Measurements from ENCODE around the gene NTM.

NTM gene

DNA sequence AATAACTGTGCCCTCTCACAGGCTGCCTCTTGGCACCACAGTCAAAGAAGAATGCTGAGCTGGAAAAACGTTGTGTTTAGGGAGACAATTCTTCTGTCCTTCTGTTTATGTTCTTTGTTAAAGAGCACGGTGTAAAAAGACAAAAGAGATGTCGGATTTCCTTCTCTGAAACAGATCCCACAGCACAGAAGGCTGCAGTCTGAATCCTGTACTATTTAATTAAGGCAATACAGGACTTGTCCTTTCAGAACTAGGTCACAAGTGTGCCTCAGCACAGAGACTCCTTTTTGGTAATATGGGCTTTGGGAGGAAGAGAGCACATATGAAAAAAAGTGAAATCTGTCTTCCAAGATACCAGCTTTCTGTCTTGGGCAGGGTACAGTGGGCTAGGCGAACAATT is 201.2 kb downstream of the NTM start:
- no peak for DNase-seq

DNA sequence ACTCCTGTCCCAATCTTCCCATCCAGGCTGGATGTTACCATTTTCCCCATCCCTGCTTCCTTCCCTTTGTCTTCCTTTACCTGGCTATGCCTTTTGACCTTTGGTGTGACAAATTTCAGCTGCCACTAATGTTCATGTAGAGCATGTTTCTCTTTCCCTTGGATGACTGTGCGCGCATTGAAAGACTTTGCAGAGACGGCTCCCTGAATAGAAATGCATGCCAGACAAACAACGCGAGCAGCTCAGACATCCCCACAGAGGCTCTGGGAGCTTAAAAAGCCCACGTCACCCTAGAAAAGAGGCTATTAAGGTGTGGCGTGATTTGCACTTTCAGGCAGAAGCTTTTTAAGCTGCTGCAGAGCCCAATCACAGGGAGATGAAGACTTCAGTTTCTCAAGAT is 202.0 kb downstream of the NTM start:
- DNase-seq = no peak

DNA sequence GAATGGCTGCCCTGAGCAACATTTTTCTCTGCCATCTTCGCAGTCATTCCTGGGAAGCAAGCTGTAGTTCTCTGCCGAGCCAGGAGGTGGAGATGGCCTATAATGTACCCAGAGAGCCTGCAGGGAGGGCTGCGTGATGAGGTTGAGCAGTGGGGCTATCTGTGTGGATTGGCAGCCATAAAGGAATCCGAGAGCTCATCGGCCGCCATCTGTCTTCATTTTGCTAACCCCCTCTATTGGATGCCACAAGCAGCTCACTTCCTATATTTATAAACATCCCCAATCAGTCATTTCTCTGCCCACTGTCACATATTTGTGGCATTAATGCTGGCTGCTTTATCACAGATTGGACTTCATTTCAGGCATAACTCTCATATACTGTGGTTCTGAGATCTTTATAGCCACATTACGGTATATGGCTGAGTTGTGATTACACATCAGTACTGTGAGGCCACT is 209.5 kb downstream of the NTM start:
- no peak for DNase-seq

DNA sequence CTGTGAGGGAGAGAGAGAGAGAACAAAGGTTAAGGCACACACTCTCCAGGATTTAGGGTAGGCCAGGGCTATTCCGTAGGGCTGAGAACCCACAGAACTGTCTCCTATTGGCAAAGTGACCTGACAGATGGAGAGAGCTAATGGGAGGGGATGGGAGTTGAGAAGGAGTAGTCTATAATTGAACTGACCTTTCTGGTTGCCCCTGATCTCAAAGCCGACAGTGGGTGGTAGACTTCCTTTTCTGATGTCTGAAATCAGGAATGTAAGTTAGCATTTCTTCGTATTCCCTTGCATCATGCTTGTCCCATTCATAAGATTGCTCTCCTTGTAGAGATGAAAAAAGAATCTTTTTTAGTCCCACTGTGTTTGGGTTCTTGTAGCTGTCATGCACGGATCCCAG is 210.1 kb downstream of the NTM start:
- DNase-seq = no peak

DNA sequence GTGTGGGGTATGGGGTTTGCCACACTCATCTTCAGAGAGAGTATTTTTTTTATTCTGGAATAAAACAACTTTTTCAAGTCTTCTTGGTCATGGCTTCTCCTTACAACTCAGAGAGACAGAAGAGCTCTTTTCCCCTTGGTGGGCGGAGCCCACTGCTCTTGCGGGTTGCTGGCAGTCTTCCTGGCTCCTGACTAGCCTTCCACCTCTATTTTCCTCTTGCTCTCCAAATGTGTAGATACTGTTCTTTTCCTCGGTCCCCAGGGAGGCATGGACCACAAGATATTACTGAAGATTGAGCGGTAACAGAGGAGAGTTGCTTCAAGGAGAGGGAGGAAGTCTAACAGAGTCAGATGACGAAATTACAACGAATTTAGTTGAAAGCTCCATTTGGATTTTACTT is 210.6 kb downstream of the NTM start:
- no peak for DNase-seq

DNA sequence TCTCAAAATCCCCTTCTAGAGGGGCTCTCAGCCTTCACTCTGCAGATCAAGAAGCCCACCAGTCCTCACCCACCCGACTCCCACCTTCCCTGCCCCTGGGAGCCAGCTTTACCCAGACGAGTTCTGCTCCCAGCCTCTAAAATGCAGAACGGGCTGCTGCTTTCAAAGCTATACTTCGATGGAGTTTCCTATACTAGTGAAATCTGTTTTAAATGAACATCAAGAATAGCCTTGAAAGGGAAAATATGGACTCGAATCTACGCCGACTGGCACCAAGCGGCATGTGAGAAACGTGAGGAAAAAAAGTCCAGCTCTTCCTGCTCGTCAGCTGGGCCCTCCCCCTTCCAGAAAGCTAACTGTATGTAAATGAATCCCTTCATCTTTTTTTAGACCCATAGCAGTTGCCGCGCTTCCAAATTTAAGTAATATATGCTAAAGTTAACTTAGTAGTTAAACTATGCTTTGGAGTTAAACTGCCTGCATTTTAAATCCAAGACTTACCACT is 211.7 kb downstream of the NTM start:
- DNase-seq = no peak

DNA sequence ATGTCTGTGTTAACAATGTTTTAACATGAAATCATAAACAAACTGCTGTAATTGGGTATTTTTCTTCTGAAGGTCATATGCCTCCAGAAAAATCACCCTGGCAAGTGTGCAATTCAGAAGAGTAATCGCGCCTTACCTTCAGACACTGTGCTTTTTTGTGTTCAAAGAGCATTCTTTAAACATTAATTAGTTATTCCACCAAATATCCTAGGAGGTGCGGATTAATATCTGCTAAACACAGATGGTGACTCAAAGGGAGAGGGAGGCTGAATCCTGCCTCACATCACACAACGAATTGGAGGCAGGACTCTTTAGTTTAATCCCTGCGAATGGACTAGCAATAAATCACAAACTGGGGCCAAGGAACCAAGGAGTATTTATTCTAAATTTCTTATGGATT is 213.0 kb downstream of the NTM start:
- no peak for DNase-seq

DNA sequence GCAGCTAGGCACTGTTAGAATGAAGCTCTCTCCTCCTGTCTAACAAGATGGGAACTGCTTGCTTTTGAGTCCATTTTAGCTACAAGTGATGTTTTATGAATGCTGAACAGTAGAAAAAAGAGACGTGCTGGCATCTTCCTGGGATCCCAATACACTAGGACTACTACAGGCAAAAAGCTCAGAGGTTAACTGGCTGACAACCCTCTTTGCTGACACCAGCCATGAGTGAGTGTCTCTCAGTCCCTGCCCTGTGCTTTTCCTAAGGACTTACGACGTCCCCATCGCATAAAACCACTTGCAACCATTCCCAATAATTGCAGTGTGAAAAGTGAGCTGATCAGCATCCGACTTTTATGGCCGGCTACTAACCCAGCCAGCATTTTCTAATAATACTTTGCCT is 213.5 kb downstream of the NTM start:
- DNase-seq = no peak

DNA sequence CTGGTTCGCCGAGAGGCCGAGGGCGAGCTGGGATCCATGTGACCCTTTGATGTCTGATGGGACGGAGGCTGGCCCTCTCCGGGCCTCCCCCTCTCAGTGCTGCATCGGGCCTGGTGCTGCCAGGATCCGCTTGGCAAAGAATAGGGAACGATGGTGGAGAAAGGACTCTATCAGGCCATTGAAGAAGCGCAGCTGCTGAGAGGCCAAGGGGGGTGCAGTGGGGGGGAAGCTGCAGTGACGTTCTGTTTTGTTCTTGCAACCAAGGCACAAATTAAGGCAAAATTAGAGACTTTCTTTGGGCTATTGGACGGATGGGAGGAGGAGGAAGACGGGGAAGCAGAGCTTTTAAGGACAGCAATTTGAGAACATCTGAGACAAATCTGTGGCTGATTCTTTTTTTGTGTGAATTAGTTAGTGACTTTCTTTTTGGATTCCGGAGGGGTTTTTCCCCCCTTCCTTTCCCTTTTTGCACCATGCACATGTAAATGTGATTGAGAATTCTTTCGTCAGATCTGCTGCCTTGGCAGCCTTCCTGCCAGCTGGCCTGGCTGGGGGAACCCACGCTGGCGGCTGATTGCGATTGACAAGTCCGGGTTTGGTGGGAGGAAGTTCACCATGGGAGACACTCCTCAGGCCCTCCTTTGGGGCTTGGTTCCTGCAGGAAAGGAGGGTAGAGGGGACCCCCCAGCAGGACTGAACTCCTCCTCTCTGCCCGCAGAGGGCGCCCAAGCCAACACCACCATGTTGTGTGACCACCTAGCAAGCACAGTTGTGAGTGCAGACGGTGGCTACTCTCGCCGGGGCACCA is 214.6 kb downstream of the NTM start:
- DNase-seq = no peak

DNA sequence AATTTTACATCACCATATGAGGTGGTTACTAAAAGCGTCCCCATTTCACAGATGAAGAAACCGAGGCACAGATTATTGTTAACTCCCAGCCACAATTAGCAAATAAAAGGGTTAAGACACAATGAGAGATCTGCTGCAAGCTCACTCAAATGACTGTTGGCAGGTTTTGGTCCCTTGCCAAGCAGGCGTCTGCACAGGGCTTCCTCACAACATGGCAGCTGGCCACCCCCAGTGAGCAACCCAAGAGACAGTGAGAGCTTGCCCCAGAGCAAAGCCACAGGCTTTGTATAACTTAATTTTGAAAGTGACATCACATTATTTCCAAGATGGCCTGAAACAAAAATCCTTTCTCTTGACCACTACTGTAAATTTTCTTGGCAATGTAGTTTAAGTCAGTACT is 217.6 kb downstream of the NTM start:
- DNase-seq = no peak

DNA sequence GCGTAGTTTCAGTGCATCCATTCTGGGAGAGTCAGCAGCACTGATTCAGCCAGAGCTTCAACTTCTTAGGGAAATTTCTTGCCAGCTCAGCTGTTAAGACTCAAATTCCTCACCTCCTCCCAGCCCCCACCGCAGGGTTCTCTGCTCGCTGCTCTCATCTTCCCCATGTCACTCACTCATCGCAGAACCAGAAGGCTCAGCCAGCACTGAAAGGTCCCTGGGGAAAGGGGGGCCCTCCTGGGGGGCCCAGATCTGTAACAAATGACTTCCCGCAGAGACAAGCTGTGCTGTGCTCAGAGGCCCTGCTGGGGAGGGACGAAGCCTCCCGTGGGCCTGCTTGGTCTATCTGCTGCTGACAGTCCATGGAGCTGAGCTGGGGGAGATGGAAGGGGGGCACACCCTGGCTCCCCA is 220.6 kb downstream of the NTM start:
- DNase-seq = no peak

DNA sequence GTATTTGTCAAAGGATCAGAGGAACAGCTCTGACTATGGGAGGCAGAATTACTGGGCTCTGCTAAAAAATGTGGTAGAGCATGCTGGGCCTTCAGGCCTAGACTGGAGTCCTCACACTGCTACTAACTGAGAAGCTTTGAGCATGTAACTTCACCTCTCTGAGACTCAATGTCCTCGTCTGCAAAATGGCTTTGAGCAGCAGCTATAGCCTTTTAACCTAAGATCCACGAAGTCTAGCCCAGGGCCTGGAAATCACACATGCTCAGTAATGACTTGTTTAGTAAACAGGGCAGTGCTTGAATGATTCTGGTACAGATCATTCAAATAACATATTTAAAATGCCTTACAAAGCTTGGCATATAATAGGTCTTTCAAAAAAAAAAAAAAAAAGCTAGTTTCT is 221.7 kb downstream of the NTM start:
- DNase-seq = no peak

DNA sequence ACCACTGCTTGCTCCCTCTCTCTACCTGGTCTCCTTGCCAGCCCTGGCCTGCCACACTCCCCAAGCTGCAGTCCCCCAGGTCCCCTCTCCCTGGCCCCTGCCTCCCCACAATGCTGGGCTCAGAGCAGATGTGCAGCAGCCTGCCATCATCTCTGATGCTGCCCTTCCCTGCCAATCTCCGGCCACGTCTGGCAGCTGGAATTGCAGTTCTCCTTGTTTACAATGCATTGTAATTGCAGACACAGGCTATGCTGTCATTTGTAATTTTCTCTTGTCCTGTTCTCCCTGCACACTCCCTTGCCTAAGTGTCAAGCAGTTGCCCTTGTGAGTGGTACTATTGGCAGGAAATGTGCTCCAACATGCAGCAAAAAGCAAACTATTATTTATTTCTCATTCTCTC is 222.3 kb downstream of the NTM start:
- DNase-seq = no peak

DNA sequence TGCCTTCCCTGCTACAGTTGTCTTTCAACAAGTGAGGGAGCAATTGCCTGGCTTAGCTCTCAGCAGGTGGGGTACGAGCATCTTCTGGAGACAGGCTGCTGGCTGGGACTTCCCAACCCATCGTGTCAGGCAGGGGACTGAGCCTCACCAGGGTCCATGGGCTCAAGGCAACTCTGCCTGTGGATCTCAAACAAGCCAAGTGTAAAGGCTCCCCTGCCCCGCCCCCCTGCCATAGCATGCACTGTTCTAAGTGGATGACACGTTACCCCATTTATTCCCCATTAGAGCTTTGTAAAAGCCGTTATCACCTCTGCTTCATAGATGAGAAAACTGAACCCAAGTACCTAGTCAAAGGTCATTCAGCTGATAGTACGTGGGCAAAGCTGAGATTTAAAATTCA is 222.9 kb downstream of the NTM start:
- DNase-seq = no peak

DNA sequence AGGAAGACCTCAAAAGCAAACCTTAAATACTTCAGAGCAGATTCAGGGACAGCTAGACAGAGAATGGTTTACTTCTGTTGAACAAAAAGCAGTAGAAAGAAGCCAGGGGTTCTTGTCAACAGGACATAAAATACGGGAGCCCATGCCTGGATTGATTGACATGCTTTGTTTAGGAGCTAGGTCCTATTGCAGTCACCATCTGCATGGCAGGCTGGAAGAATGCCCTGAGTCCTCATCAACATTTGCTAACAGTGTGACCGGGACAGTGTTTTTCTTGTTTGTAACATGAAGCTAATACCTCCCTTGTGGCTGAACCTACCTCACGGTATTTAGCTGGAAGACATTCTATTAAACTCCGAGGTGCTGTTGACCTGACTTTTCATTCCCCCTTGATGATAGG is 225.4 kb downstream of the NTM start:
- no peak for DNase-seq

DNA sequence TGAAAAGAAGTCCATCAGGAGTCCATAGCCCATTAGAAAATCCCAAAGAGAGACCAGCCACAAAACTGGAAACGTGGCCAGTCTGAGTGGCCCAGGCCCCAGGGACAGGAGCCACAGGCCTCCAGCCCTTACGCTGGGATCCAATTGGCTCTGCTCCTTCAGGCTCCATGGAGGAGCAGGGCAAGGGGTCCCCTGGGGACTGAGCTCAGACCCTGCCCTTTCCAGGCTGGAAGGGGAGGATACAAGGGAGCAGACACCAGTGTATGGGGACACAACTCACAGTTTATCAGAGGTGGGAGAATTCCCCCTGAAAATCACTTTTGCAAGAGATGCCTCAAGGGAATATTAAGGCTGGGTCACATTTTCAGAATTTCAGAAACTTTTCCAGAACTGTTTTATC is 227.5 kb downstream of the NTM start:
- no peak for DNase-seq

DNA sequence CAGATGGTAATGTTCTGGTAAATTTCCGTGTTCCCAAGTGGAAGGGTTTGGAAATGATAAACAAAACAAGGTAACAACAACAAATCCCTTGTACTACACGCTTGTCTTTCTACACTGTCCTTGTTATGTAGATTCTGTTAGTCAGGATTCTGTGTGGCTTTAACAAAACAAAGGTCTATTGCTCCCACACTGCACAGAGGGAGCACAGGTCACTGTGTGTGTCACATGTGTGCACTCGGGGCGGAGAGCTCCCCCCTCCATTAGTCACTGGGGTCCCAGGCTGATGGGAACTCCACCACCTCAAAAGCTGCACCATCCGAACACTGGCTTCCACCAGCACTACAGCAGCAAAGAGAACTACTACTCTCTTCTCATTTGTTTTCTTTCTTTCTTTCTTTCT is 227.9 kb downstream of the NTM start:
- no peak for DNase-seq

DNA sequence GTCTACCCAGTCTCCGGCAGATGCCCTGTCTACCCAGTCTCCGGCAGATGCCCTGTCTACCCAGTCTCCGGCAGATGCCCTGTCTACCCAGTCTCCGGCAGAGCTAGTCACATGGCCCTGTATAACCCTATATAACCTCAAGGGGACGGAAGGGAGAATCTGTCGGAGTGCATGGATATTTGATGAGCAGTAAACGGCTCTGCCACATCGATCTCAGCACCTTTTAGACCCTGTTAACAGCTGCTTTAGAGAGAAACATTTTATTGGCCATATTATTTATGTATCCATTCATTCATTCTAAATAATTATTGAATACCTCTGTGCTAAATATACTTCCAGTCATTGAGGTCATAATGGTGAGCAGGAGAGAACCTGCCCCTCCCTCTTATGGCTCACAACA is 228.9 kb downstream of the NTM start:
- no peak for DNase-seq

DNA sequence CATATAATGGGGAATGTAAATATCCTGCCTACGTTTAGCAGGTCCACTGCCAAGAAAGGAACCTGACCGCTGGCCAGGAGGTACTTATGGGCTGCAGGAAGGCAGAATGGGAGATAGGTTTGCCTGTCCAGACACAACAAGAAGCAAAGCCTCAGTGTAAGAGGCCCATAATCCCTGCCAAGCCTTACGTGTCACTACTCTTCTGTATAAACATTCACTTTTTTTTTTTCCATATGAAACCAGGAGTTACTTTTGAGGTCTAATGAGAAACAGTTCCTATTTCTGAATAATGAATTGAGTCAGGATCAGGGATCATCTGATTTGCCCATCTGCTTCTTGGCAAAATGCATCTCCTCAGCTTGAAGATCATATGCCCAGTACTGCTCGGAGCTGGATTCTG is 230.2 kb downstream of the NTM start:
- DNase-seq = no peak

DNA sequence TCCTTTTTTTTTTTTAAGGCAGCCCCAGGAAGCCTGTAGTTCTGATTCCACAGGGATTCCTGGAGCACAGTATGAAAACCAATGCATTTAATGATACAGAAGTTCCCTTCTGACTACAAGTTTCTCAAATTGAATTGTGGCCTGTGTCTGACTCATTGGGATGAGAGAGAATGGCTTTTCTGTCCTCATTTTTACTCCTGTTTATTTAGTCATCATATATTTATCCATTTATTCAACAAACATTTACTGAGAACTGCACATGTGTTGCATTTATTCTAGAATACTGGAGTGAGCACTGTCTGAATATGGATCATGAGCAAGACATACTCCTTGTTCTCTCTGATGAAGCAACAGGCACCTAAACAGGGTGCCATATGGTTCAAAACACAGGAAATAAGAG is 231.2 kb downstream of the NTM start:
- no peak for DNase-seq

DNA sequence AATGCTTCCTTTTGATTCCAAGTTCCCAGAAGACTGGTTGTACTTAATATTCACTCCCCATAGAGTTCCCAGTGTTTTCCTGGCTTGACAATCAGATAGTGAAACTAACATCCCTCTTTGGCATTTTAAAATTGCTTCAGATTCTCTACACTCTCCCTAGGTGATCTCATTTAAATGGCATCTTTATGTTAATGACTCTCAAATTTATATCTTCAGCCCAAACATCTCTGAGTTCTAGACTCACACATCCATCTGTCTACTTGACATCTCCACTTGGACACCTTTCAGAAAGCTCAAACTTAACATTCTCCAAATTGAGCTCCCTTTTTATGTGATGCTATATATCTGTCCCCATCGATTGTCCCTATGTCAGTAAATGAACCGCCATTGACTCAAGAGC is 232.0 kb downstream of the NTM start:
- DNase-seq = no peak

DNA sequence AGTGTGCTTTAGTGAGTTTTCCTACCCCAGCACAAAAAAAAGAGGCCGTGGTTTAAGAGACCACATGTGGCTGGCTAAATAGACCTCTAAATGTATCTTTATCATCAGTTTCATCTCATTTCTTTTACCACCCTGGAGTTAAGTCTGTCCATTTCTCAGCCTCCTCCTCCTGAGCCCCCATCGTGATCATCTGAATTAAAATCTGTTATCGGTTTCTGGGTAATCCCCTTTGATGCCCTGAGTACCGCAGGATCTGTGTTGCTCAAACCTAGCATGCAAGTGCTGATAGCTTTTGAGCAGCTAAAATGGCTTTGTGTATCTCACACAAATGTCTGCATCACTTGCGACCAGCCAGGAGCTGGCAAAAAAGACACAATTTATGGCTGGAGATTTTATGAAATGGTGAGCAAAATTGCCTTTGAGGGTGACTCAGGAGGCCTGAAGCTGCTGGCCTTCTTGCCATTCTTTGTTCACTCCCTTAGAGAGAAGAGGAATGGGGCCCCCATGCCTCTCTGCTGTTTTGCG is 236.5 kb downstream of the NTM start:
- no peak for DNase-seq

DNA sequence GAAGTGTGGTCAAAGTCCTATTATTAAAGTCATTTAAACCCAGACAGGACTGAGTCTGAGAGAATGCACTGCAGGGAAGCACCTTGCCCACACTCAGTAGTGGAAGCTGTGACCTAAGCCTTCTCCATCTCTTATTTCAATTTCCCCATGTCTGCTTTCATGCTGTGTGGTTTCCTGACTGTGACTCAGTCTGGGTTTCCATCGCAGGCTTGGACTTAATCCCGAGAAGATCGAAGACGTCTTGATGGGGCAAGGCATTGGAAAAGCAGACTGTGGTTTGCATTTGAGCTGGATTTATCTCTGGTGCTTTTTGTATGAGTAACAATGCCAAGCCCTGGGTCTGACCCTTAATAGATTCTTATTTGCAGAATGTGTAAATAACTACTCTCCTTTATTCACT is 238.9 kb downstream of the NTM start:
- no peak for DNase-seq

DNA sequence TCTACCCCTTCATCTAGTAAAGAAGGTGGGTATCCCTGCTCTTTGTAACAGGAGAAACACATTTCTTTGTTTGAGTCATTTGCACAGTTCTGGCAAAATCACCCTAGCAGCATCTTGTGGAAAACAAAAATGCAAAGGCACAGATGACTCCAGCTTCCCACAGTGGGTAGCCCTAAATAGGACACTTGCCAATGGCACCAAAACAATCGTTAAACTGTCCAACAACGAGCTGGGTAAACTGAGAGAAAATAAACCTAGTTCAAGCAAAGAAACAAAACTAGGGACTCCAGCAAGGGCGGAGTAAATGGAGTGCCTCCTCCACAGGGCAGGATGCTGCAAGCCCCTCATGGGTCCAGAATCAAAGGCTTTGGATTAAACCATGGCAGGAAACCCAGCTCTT is 239.5 kb downstream of the NTM start:
- no peak for DNase-seq

DNA sequence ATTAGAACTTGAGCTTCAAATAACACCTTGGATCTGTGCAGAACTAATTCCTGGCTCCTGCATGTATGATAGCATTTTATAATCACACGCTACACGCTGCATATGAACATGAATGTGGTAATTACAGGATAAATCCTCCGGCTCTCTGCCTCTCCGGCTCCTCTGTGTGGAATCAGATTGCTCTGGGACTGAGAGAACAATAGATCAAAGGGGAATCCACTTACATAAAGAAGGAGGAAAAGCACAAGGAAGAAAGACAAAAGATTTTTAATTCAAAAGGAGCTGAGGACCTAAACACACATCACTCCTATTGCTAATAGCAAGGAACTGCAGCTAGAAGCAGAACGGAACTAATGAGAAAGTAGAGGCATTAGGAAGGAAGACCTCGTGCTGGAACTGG is 240.9 kb downstream of the NTM start:
- DNase-seq = no peak

Data from Kasumi-1 (cell line).